ENCODE results near the gene METRNL.

The METRNL gene

GRCh38 chr17:83071966-83072562, 7.3 kb upstream of the METRNL start:
- H3K27ac ChIP-seq, result peak overlapping the region; percentile 75; the same call in 1 of the 2 replicates
- POLR2A ChIA-PET (ENCODE audit: low non-redundant PET), result no interaction called here
- no peak for DNase-seq (ENCODE audit: low spot score)
- CTCF ChIA-PET, result no interaction called here
- TF ChIP-seq CTCF (conservative IDR thresholded peaks at IDR 0.05; ENCODE audit: low read depth), result no peak

- ChIA-PET POLR2A (ENCODE audit: low non-redundant PET) (no interaction called here), CTCF (no interaction called here)
- no peak for DNase-seq (ENCODE audit: low spot score)
- no peak for TF ChIP-seq CTCF (conservative IDR thresholded peaks at IDR 0.05; ENCODE audit: low read depth)
- H3K27ac ChIP-seq, result peak overlapping the region; percentile 75
Observed at GRCh38 chr17:83072600-83073358, 6.6 kb upstream of the METRNL start.

GRCh38 chr17:83073389-83074063, 5.9 kb upstream of the METRNL start:
- no peak for TF ChIP-seq CTCF (conservative IDR thresholded peaks at IDR 0.05; ENCODE audit: low read depth)
- H3K27ac ChIP-seq, result peak overlapping the region; percentile 75
- POLR2A ChIA-PET (ENCODE audit: low non-redundant PET), result no interaction called here
- DNase-seq (ENCODE audit: low spot score), result peak; percentile 73
- CTCF ChIA-PET, result no interaction called here

GRCh38 chr17:83074486-83075223, 4.8 kb upstream of the METRNL start:
- CTCF ChIA-PET, result interaction anchor here (0.6 kb wide), 1 partner anchor 121 kb away, joined by 3 read pairs; no protein-coding TSS in a partner anchor

GRCh38 chr17:83075270-83075880, 4.0 kb upstream of the METRNL start:
- no peak overlapping the region for H3K27ac ChIP-seq
- POLR2A ChIA-PET (ENCODE audit: low non-redundant PET), result no interaction called here
- DNase-seq (ENCODE audit: low spot score), result peak; percentile 37
- no peak for TF ChIP-seq CTCF (conservative IDR thresholded peaks at IDR 0.05; ENCODE audit: low read depth)
- CTCF ChIA-PET, result interaction anchor here (0.6 kb wide), 1 partner anchor 122 kb away, joined by 3 read pairs; no protein-coding TSS in a partner anchor

More at GRCh38 chr17:83074486-83075223, 4.8 kb upstream of the METRNL start:
- no peak for TF ChIP-seq CTCF (conservative IDR thresholded peaks at IDR 0.05; ENCODE audit: low read depth)
- POLR2A ChIA-PET (ENCODE audit: low non-redundant PET), result no interaction called here
- no peak for DNase-seq (ENCODE audit: low spot score)
- H3K27ac ChIP-seq, result peak overlapping the region; percentile 75
